Measurements from ENCODE around the gene ROBO4.

DNA sequence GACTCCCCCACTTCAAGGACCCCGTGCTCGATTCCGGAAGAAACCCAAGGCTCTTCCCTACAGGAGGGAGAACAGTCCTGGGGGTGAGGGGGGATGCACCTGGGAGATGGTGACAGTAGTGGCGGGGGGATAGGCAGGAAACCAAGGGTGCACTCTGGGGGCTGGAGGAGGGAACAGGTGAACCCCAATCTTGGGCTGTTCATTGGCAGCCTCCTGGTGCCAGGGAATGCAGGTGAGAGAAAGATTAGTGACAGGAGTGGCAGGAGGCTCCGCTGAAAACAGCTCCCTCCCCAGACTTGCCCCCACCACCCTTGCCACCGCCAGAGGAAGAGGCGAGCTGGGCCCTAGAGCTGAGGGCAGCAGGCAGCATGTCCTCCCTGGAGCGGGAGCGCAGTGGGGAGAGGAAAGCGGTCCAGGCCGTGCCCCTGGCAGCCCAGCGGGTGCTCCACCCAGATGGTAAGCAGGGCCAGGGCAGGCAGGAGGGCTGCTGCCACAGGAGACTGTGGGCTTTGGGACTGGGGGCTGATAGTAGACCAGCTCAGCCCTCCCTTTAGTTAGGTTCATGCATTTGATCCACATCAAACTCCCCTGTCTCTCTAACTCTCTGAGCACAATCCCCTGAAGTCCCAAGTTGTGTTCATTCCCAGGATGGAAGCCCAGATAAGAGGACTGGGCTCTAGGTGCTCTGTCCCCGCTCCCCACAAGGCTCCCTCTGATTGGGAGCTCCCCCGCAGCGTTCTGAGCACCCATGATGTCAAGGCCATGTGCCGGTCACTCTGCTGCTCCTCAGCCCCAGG is 18.0 kb downstream of the ROBO4 start:
- TF ChIP-seq, protein P1, sequence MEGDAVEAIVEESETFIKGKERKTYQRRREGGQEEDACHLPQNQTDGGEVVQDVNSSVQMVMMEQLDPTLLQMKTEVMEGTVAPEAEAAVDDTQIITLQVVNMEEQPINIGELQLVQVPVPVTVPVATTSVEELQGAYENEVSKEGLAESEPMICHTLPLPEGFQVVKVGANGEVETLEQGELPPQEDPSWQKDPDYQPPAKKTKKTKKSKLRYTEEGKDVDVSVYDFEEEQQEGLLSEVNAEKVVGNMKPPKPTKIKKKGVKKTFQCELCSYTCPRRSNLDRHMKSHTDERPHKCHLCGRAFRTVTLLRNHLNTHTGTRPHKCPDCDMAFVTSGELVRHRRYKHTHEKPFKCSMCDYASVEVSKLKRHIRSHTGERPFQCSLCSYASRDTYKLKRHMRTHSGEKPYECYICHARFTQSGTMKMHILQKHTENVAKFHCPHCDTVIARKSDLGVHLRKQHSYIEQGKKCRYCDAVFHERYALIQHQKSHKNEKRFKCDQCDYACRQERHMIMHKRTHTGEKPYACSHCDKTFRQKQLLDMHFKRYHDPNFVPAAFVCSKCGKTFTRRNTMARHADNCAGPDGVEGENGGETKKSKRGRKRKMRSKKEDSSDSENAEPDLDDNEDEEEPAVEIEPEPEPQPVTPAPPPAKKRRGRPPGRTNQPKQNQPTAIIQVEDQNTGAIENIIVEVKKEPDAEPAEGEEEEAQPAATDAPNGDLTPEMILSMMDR (IDR thresholded peaks at IDR 0.05): no peak
- TF ChIP-seq POLR2AphosphoS5 (IDR thresholded peaks at IDR 0.05): no peak

All from stomach (tissue), 4 donors.